GM19193 (cell line): ENCODE data around the gene TPI1.
A peak's percentile ranks its signal among the peaks of the same experiment; 100 is the strongest.

ENCODE experiments used
- POLR2A ChIP-seq: IDR thresholded peaks from 4 replicates; pipeline ENCODE4 v1.6.1; 2011; ENCODE audit not compliant: insufficient read depth, insufficient read length; ENCODE audit errors: extremely low read depth

Gene TPI1

GRCh38 chr12:6896846-6897435, 29.6 kb downstream of the TPI1 start:
- TF ChIP-seq POLR2A = no peak

DNA sequence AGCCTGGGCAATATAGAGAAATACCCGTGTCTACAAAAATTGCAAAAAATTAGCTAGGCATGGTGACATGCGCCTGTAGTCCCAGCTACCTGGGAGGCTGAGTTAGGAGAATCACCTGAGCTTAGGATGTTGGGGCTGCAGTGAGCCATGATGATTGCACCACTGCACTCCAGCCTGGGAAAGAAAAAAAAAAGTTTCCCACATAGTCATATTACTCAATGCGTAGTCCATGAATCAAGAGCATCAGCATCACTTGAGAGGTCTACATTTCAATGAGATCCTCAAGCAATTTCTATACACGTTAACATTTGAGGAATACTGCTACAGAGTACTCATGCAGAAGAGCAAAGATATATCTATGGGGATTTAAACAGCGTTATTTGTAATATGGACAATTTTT, 32.1 kb downstream of the TPI1 start:
- no peak for TF ChIP-seq POLR2A

- TF ChIP-seq POLR2A = no peak
These were observed 32.6 kb downstream of the TPI1 start for GRCh38 chr12:6899837-6900519.

- TF ChIP-seq POLR2A = no peak
These were observed 35.1 kb downstream of the TPI1 start for GRCh38 chr12:6902448-6902847.

GRCh38 chr12:6903722-6904121, 36.4 kb downstream of the TPI1 start:
- TF ChIP-seq POLR2A = no peak

GRCh38 chr12:6904280-6905276, 37.2 kb downstream of the TPI1 start, which contains the start of gene LRRC23:
Gene LRRC23, plus strand, starts transcription at chr12:6904822. Its CDS starts 812 bp downstream, at chr12:6905634.
- TF ChIP-seq POLR2A = peak; percentile 62

DNA sequence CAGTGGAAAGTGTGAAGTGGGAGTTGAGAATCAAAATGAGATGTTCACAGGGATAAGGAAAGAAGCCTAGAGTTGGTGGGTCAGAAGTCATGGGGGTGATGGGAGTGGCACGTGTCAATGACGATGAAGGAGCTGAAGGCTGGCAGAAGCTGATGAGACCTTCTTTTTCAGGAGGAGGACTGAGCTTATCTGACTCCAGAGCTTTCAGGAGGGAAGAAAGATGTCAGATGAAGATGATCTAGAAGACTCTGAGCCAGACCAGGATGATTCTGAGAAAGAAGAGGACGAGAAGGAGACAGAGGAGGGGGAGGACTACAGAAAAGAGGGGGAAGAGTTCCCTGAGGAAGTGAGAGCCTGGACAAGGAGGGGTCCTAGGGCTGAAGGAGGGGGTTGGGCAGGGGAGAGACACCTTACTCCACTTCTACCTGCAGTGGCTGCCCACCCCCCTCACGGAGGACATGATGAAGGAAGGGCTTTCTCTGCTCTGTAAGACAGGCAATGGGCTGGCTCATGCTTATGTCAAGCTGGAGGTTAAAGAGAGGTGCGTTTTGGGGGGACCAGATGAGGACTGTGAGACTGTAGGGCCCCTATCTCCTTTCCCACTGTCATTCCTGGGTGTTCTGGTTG, 38.2 kb downstream of the TPI1 start:
- TF ChIP-seq POLR2A = no peak

DNA sequence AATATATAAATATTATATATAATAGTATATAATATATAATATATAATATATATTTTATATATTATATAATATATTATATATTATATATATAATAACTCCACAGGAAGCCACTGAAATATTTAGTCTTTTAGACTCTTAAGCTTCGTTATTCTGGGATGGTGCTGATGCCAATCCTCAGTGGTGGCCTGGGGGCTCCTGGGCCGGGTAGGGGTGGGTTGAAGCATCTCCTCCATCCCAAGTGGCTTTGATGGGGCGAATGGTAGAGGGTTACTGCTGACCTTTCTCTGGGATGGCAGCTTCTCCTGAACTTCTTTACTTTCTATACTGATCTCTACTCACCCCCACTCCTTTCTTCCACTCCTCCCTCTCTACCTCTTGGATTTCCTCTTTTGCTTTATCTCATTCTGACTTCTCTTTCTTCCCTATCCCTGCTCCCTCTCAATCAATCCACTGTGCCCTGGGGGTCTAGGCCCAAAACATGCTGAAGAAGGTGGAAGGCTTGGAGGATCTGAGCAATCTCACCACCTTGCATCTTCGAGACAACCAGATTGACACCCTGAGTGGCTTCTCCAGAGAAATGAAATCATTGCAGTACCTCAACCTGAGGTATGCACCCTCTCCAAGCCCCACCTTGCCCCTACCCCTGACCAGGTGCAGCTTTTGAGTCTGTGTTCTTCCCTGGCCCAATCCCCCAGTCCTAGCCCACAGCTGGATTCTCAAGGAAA, 42.3 kb downstream of the TPI1 start:
- TF ChIP-seq POLR2A = no peak

DNA sequence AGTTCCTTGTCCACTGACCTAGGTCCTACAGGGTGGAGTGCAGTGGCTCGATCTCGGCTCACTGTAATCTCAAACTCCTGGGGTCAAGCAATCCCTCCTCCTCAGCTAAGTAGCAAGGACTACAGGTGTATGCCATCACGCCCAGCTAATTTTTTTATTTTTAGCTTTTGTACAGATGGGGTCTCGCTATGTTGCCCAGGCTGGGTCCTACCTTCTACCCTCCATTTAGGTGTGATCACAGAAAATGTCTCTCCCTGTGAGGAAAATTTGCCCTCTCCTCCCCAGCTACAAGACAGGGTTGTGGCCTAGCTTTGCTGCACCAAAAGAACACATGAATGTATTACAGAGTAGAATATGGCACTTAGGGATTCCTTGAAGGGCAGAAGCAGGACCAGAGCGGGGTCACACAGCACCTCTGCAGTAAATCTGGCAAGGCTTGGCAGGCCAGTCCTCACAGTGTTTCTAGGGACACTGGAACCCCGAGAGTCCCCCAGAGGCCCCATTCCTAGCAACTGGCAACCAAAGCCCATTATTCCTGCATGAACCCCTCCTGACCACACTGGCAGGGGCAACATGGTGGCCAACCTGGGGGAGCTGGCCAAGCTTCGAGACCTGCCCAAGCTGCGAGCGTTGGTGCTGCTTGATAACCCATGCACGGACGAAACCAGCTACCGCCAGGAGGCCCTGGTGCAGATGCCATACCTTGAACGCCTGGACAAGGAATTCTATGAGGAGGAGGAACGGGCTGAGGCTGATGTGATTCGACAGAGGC, 45.0 kb downstream of the TPI1 start:
- TF ChIP-seq POLR2A = no peak

DNA sequence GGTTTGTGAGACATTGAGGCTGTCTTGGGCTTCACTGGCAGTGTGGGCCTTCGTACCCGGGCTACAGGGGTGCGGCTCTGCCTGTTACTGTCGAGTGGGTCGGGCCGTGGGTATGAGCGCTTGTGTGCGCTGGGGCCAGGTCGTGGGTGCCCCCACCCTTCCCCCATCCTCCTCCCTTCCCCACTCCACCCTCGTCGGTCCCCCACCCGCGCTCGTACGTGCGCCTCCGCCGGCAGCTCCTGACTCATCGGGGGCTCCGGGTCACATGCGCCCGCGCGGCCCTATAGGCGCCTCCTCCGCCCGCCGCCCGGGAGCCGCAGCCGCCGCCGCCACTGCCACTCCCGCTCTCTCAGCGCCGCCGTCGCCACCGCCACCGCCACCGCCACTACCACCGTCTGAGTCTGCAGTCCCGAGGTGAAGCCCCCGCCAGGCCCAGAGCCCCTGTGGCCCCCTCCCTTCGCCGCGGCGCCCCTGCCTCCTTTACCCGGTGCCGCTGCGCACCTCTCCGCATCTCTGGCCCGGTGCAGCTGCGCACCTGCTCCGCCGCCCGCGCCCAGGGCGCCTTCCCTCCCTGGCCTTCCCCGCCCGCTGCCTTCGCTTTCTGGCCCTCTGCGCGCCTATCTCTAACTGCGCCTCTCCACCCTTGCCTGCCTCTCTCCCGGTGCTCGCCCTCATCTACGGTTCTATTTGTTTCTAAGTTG, 47.1 kb downstream of the TPI1 start, which contains the start of gene ENO2:
Gene ENO2, plus strand, starts transcription at position 335 of the 701 bp plus-strand sequence. CDS start 1,253 bp downstream, outside the sequence.
- peak; percentile 41 for TF ChIP-seq POLR2A

DNA sequence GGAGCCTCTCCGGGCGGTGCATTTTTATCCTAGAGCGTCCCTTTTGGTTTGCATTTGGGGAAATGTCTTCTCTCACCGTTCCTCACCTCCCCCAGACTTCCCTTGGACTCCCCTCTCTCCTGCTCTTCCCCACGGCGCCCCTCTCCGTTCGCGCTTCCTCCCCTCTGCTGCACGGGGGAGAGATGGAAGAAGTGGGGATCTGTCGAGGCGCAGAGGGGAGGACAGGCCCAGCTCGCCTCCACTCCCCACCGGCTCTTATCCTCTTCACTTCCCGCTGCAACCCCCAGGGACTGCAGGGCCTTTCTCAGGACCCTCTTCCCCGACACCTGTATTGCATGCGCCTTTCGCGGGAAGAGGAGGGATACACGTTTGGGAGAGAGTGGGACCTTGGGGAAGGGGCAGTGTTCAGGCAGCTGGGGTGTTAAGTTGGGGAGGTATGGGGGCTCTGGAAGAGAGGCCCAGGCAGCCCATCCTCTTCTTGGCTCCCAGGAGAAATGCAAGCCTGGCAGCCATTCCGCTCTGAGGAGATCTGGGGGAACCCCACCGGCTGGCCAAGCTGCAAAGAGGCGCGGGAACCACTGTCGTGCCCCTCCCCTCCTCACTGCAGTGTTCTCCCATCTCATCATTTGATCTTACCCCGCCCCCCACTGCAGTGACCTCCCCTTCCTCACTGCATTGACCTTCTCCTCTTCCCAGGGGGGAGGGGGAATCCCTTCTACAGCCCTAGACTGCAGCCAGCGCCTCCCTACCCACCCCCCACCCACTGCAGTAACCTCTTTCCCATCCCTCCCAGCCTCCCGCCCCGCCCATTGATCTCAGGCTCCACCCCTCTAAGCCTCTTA, 47.8 kb downstream of the TPI1 start:
- no peak for TF ChIP-seq POLR2A

DNA sequence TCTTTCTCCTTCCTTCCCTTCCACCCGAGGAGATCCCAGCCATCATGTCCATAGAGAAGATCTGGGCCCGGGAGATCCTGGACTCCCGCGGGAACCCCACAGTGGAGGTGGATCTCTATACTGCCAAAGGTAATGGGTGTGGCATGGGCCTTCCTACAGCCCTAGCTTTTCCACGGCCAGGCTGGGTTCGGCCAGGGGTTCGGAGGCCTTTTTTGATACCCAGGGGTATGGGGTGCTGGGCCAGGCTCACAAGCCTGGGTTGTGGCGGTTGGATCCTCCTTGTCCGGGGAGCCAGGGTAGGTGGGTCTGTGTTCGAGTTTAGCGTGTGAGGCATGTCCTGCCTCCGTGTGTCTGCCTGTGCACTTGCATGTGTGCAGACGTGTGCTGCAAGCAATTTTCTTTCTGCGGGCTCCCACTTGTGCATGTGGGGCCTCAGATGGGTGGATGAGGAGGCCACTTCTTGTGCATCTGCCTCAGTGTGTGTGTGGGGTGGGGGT, 48.5 kb downstream of the TPI1 start:
- TF ChIP-seq POLR2A = no peak
